ENCODE measurements around the gene ARPP21. TPM values are rescaled to one million over a fixed set of nuclear protein-coding genes. Genes with fewer than 3 reads are reported as not detected.

ARPP21 gene
- not detected in 2 replicates for total RNA-seq

GRCh38 chr3:35639254-35640186 lies at the start of gene ARPP21:
ARPP21 (plus strand) TSS chr3:35639525; CDS start chr3:35681752, 42,227 bp downstream.

